Activated naive CD8-positive, alpha-beta T cell treated with anti-CD3 and anti-CD28 coated beads, Interleukin-2, amount 50 U/mL, for 24 hours (primary cell): ENCODE measurements around the gene SIK2.

ENCODE experiments used
- ATAC-seq: fragments of 150-1000 bp; cut with Tn5 transposase; one replicate; pipeline ENCODE4 v1.10.0; 2021
- DNase-seq: peaks from one replicate; pipeline ENCODE4 v3.0.0; 2021
- H3K27ac Mint-ChIP-seq: one replicate; pipeline ENCODE4 v1.8.0; 2021; ENCODE audit warnings: mild to moderate bottlenecking, mixed read lengths
- H3K27me3 Mint-ChIP-seq: one replicate; pipeline ENCODE4 v1.8.0; 2021; ENCODE audit warnings: mixed read lengths
- H3K36me3 Mint-ChIP-seq: one replicate; pipeline ENCODE4 v1.8.0; 2021; ENCODE audit warnings: low read depth, mixed read lengths
- H3K4me1 Mint-ChIP-seq: one replicate; pipeline ENCODE4 v1.8.0; 2021; ENCODE audit warnings: mixed read lengths
- H3K4me3 Mint-ChIP-seq: one replicate; pipeline ENCODE4 v1.8.0; 2021; ENCODE audit warnings: mild to moderate bottlenecking, moderate library complexity, mixed read lengths
- H3K9me3 Mint-ChIP-seq: one replicate; pipeline ENCODE4 v1.8.0; 2021; ENCODE audit warnings: mixed read lengths

SIK2 gene

DNA sequence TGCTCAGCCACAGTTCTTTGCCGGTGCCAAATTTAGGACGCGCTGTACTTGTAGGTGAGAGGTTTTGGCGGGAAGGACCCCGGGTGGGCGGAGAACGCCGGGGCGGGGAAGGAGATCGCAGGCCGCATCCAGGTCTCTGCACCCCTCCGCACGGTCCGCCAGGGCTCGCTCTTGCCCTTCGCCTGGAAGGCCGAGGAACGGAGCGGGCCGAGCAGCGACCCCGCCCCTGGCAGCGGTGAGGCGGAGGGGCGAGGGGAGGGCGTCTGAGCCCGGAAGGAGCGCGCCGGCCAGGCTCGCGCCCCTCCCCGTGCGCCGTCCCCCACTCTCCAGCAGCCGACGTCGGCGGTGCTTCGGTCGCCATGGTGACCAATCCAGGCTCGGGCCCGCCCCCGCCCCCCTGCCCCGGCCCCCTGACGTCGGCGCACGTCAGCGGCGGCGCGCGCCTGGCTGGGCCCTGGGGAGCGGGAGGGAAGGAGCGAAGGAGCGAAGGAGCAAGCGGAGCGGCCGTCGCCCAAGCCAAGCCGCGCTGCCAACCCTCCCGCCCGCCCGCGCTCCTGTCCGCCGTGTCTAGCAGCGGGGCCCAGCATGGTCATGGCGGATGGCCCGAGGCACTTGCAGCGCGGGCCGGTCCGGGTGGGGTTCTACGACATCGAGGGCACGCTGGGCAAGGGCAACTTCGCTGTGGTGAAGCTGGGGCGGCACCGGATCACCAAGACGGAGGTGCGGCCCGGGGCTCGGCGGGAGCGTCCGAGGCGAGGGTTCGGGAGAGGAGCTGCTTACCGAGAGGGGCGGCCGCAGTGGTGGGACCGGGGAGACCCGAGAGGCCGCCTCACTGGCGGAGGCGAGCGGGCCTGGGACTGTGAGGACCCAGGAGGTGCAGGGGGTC lies at the start of gene SIK2:
TSS of gene SIK2 (plus strand) at position 471 of the 886 bp plus-strand sequence. CDS start at position 586, 115 bp downstream.
- H3K36me3 Mint-ChIP-seq, result no peaks in the 10 kb centered on the region
- peak within 1 kb of the TSS; percentile 96 for H3K4me3 Mint-ChIP-seq
- ATAC-seq (peak; percentile 91), DNase-seq (peak; percentile 91)
- peaks cover 35% of the 10 kb centered on the region for H3K4me1 Mint-ChIP-seq
- H3K9me3 Mint-ChIP-seq, result no peaks in the 10 kb centered on the region
- H3K27ac Mint-ChIP-seq, result peak within 1 kb of the TSS; percentile 94
- H3K27me3 Mint-ChIP-seq, result no peaks in the 10 kb centered on the region

- peaks cover 40% of the 10 kb centered on the region for H3K36me3 Mint-ChIP-seq
- DNase-seq (no peak), ATAC-seq (no peak)
- H3K27me3 Mint-ChIP-seq, result no peaks in the 10 kb centered on the region
- peaks cover 14% of the 10 kb centered on the region for H3K9me3 Mint-ChIP-seq
- no peak overlapping the region for H3K4me3 Mint-ChIP-seq
- H3K27ac Mint-ChIP-seq, result no peak overlapping the region
- H3K4me1 Mint-ChIP-seq, result peaks cover 4% of the 10 kb centered on the region
Observed at GRCh38 chr11:111554532-111554931, 47.7 kb upstream of the SIK2 start.

- no peak for DNase-seq
- Mint-ChIP-seq H3K27me3 (no peaks in the 10 kb centered on the region), H3K4me3 (no peak overlapping the region), H3K27ac (no peak overlapping the region), H3K9me3 (peaks cover 14% of the 10 kb centered on the region), H3K4me1 (peaks cover 4% of the 10 kb centered on the region), H3K36me3 (peaks cover 40% of the 10 kb centered on the region)
- ATAC-seq, result no peak
Observed at GRCh38 chr11:111555255-111555654, 47.0 kb upstream of the SIK2 start.

DNA sequence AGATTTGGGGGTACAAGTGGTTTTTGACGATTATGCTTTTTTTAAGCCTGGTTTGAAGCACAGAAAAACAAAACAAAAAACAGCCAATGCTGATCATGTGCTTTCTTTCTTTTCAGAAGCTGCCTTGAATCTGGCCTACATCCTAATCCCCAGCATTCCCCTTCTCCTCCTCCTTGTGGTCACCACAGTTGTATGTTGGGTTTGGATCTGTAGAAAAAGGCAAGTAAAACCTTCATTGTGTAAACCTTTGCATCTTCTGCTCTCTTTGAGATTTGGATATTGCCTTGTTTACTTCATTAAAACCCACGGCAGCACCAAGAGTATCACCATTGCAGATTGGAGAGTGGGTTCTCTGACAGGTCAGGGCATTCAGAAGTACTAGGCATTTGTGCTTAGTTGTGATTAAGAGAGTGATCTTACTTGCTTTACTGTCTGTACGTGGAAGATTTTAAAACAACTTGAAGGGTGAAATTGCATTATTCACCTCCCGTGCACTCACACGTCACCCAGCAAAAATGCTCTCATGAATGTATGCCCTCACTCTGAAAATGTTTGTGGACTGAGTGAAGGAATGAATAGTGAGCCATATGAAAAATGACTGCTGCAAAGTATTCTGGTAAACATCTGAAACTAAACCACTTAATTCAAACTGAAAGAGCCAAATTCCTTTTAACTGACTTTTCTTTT lies 44.7 kb upstream of the SIK2 start:
- no peak overlapping the region for H3K27ac Mint-ChIP-seq
- ATAC-seq (no peak), DNase-seq (no peak)
- H3K9me3 Mint-ChIP-seq, result peaks cover 14% of the 10 kb centered on the region
- no peak overlapping the region for H3K4me3 Mint-ChIP-seq
- no peaks in the 10 kb centered on the region for H3K27me3 Mint-ChIP-seq
- H3K36me3 Mint-ChIP-seq, result peaks cover 44% of the 10 kb centered on the region
- peaks cover 4% of the 10 kb centered on the region for H3K4me1 Mint-ChIP-seq

GRCh38 chr11:111559800-111560464 lies 42.3 kb upstream of the SIK2 start:
- Mint-ChIP-seq H3K27ac (no peak overlapping the region), H3K4me3 (no peak overlapping the region), H3K4me1 (peaks cover 2% of the 10 kb centered on the region), H3K9me3 (peaks cover 12% of the 10 kb centered on the region), H3K27me3 (no peaks in the 10 kb centered on the region), H3K36me3 (peaks cover 35% of the 10 kb centered on the region)
- DNase-seq (no peak), ATAC-seq (no peak)

- Mint-ChIP-seq H3K4me1 (no peaks in the 10 kb centered on the region), H3K27ac (no peak overlapping the region), H3K4me3 (no peak overlapping the region), H3K9me3 (peaks cover 4% of the 10 kb centered on the region), H3K27me3 (no peaks in the 10 kb centered on the region), H3K36me3 (peaks cover 26% of the 10 kb centered on the region)
- ATAC-seq (no peak), DNase-seq (no peak)
Observed at GRCh38 chr11:111560800-111561199, 41.4 kb upstream of the SIK2 start.

GRCh38 chr11:111561306-111561705 lies 40.9 kb upstream of the SIK2 start:
- H3K9me3 Mint-ChIP-seq, result no peaks in the 10 kb centered on the region
- DNase-seq (no peak), ATAC-seq (no peak)
- no peaks in the 10 kb centered on the region for H3K4me1 Mint-ChIP-seq
- peaks cover 21% of the 10 kb centered on the region for H3K36me3 Mint-ChIP-seq
- H3K27ac Mint-ChIP-seq, result no peak overlapping the region
- no peaks in the 10 kb centered on the region for H3K27me3 Mint-ChIP-seq
- no peak overlapping the region for H3K4me3 Mint-ChIP-seq

DNA sequence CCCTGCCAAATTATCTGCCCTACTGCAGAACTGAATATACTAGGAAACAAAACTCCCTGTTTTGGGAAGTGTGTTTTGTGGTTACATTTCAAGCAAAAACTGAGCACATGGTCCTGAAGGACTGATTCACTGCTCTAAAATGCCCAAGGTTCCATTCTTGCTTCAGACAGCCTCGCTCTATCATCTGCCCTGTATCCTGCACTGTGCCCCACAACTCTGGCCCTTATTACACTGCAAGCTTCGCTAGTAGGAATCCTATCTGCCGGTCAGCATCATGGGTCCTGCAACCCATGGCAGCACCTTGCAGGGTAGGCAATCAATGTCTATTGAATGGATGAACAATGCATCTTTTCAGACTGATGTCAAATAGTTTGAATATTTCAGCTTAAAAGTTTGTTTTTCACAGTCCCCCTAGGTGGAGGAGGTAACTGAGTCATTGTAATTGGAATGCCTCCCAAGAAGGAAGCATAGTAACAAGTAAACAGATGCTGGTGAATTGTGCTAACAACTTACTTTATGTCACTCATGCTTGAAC lies 40.4 kb upstream of the SIK2 start:
- Mint-ChIP-seq H3K4me1 (no peaks in the 10 kb centered on the region), H3K4me3 (no peak overlapping the region), H3K27me3 (no peaks in the 10 kb centered on the region), H3K36me3 (peaks cover 20% of the 10 kb centered on the region), H3K9me3 (no peaks in the 10 kb centered on the region), H3K27ac (no peak overlapping the region)
- no peak for ATAC-seq
- DNase-seq, result no peak

GRCh38 chr11:111562692-111563389 lies 39.4 kb upstream of the SIK2 start:
- peaks cover 14% of the 10 kb centered on the region for H3K36me3 Mint-ChIP-seq
- DNase-seq (no peak), ATAC-seq (no peak)
- no peak overlapping the region for H3K27ac Mint-ChIP-seq
- no peaks in the 10 kb centered on the region for H3K4me1 Mint-ChIP-seq
- no peak overlapping the region for H3K4me3 Mint-ChIP-seq
- H3K9me3 Mint-ChIP-seq, result no peaks in the 10 kb centered on the region
- H3K27me3 Mint-ChIP-seq, result no peaks in the 10 kb centered on the region

- H3K9me3 Mint-ChIP-seq, result no peaks in the 10 kb centered on the region
- H3K4me3 Mint-ChIP-seq, result no peak overlapping the region
- ATAC-seq (no peak), DNase-seq (peak; percentile 67)
- H3K27ac Mint-ChIP-seq, result no peak overlapping the region
- H3K27me3 Mint-ChIP-seq, result no peaks in the 10 kb centered on the region
- H3K36me3 Mint-ChIP-seq, result peaks cover 10% of the 10 kb centered on the region
- H3K4me1 Mint-ChIP-seq, result no peaks in the 10 kb centered on the region
Observed at GRCh38 chr11:111565114-111565720, 37.0 kb upstream of the SIK2 start.

- DNase-seq (no peak), ATAC-seq (no peak)
- Mint-ChIP-seq H3K9me3 (no peaks in the 10 kb centered on the region), H3K27ac (no peak overlapping the region), H3K4me3 (no peak overlapping the region), H3K36me3 (peaks cover 6% of the 10 kb centered on the region), H3K27me3 (peaks cover 3% of the 10 kb centered on the region), H3K4me1 (no peaks in the 10 kb centered on the region)
Observed at GRCh38 chr11:111566324-111566723, 35.9 kb upstream of the SIK2 start.

- H3K9me3 Mint-ChIP-seq, result no peaks in the 10 kb centered on the region
- H3K27me3 Mint-ChIP-seq, result peaks cover 3% of the 10 kb centered on the region
- H3K4me3 Mint-ChIP-seq, result no peak overlapping the region
- no peak overlapping the region for H3K27ac Mint-ChIP-seq
- no peak for DNase-seq
- no peak for ATAC-seq
- H3K4me1 Mint-ChIP-seq, result no peaks in the 10 kb centered on the region
- H3K36me3 Mint-ChIP-seq, result no peaks in the 10 kb centered on the region
Observed at GRCh38 chr11:111569476-111569875, 32.8 kb upstream of the SIK2 start.

DNA sequence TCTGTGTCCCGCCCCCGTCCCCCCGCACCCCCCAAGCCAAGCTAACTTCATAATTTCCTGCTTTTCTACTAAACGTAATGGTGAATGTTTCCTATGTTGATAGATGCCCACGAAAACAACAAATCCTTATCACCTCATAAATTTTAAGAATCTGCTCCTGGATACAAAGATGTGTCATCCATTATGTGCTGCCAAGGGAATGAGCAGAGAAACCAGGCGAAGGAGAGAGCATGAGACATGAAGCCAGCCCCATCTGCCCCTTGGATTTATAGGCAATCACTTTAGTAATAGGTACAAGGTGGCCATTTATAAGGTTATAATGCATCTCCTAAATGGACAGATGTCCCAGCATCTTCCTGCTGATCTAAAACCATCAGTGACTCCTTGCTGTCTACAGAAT lies 31.5 kb upstream of the SIK2 start:
- Mint-ChIP-seq H3K27me3 (peaks cover 3% of the 10 kb centered on the region), H3K27ac (no peak overlapping the region), H3K4me1 (peaks cover 4% of the 10 kb centered on the region), H3K9me3 (no peaks in the 10 kb centered on the region), H3K4me3 (no peak overlapping the region), H3K36me3 (no peaks in the 10 kb centered on the region)
- DNase-seq (no peak), ATAC-seq (no peak)
